GOT3 (cell line): ENCODE data around the gene ERAP2.
"Not testable (repeated sequence)": the region's sequence is repeated elsewhere in the genome, so short reads cannot be mapped to it uniquely, and the experiment has no call there.

Experiments used
- DNase-seq: peaks from one replicate; lab custom pipeline; 2025; ENCODE audit warnings: mixed read lengths; lab: John Stamatoyannopoulos, UW

The ERAP2 gene

DNA sequence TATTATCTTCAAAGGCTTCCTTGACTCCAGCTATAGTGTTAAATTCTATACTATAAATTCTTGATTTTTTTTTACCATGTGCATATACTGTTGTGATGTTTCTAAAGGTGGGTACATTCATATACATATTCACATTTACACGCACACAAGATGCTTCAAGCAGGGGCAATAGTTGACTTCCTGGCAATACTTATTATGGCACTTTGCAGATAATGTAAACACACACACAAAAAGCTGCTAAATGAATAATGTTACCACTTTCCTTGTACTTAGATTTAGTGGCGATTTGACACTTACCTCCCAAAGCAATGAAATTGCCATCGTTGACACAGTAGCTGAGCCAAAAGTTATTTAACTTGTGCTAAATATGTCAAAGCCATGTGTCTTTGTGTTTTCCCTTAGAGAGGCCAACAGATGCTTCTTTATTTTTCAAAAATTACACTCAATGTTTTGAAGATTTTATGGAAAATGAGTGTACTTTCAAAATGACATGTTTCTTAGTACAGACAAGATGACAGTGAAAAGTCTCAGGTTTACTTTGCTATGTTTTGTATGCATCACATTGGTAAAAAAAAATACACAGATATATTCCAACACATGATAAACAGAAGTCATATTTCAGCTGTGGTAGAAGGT lies 12.2 kb upstream of the ERAP2 start:
- no peak for DNase-seq

DNA sequence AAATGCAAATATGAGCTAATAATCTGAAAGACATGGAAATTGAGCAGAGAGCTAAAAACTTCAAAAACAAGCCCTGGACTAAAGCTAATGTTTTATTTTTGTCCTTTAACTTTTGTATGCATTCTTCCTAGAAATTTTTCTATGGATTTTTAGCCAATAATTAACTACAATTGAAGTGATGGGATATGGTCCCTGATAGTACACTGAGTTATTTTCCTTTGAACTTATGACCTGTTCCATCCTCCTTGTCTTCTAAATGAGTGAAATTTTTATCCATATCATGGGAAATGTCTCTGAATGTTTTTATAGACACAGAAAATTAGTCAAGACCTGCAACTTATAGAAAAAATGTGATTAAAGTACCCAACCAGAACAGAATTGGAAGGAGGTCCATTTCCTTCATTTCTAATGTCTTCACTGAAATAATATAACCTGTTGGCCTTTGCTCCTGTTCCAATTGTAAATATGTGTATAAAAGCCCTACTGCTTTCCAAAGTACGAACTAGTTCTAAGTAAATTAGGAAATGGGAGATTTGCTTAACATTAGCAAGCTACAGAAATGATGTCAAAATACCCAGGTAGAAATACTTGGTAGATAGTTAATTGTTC lies 11.3 kb upstream of the ERAP2 start:
- DNase-seq, result no peak

DNA sequence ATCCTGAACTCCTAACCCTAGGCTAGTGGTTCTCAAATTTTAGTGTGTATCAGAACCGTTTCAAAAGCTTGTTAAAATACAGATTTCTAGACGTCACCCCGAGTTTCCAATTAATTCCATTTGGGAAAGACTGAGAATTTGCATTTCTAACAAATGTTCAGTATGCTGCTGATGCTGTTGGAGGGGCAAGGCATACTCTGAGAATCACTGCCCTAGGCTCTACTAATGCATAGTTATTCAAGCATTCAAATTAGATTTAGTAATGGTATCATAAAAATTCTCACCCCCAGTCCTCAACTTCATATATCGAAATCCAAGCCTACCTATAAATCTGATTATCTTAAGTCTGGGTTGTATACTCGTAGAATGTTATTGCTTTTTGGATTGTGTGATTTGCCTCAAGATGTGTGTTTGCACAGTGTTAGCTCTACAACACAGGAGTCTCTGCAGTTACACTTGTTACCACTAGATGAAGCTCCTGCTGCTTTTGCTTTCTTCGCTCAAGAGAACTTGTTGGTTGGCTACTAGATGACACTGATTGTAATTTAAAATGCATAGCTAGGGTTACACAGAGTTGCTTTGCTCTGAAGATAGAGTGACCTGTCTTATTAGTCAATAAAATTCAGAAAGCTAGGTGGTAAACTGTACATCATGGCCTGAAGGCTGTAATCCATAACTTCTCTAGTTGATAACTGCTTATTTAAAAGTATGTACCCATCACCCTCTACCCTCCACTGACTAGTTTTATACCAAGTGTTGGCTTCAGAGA lies 7.5 kb upstream of the ERAP2 start:
- no peak for DNase-seq

GRCh38 chr5:96869372-96869641 lies 7.0 kb upstream of the ERAP2 start:
- DNase-seq, result no peak

GRCh38 chr5:96870094-96871026 lies 5.9 kb upstream of the ERAP2 start:
- DNase-seq, result no peak

- DNase-seq, result no peak
Measured at GRCh38 chr5:96871027-96871399, 5.3 kb upstream of the ERAP2 start.

DNA sequence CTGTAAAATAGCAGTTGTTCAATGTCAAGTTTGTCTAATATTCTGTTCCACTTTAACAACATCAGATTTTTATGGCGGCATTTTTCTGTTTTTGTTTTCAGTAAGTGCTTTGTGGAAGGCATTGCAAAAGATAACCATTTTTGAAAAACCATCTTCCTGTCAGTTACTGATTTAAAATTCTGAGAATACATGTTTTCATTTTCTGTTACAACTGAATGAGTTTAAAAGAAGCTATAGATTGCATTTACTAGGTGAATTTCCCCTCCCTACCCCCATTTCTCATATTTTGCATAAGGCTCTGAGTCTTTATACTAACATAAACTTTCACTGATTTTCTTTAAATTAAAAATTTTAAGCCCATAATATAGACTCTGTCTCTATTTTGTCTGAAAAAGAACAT lies 4.6 kb upstream of the ERAP2 start:
- no peak for DNase-seq

GRCh38 chr5:96873449-96873848 lies 2.9 kb upstream of the ERAP2 start:
- no peak for DNase-seq

DNA sequence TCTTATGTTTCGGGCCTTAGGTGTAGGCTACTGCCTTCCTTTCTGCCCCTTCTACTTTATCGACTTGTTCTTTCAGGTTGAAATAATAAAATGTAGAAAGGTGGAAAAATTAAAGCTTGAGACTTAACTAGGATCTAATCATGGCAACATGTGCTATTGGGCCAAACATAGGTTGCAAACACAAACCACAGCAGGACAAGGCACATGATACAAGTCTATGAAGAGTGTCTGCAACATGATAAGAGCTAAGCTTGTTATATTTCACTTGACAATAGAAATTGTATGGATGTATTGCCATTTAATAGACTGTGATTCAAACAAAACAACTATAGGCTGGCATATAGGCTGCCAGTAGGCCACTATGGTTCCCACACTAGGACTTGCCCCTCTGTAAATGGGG lies 1.7 kb upstream of the ERAP2 start:
- DNase-seq, result no peak

DNA sequence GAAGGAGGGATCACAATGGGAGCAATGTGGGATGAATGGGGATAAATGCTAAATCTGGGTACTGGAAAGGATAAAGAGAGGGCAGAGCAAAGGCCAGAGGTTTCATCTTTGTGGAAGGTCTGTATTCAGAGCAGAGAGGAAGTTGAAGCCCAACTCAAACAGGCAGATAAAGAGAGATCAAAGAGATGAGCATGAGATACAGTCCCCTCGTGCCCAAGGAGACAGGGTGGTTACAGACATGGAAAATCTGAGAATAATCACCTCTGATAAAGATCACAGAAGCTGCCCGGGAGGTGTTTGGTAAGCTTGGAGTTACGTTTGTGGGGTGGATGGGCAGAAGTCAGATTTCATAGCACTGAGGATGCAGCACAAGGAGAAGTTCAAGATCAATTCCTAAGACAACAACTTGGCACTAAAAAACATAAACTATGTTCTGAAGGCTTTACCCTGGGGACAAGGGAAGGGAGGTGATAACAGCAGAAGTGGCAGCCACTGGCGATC lies 459 bp upstream of the ERAP2 start:
- no peak for DNase-seq

DNA sequence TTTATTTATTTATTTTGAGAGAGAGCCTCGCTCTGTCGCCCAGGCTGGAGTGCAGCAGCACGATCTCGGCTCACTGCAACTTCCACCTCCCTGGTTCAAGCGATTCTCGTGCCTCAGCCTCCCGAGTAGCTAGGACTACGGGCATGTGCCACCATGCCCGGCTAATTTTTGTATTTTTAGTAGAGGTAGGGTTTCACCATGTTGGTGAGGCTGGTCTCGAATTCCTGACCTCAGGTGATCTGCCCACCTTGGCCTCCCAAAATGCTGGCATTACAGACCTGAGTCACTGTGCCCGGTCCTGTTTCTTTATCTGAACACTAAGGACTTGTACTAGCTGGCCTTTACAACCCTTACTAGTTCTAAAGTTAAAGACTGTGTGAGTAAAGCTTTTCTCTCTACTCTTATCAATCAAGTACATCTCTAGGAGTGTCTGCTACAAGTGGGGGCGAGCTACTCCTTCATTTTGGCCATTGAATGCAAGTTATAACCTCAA lies 723 bp downstream of the ERAP2 start:
- DNase-seq, result not testable (repeated sequence)

DNA sequence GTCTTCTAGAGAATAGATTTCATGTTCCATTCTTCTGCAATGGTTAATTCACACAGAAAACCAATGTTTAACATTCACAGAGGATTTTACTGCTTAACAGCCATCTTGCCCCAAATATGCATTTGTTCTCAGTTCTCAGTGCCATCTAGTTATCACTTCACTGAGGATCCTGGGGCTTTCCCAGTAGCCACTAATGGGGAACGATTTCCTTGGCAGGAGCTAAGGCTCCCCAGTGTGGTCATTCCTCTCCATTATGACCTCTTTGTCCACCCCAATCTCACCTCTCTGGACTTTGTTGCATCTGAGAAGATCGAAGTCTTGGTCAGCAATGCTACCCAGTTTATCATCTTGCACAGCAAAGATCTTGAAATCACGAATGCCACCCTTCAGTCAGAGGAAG lies 3.4 kb downstream of the ERAP2 start:
- DNase-seq, result no peak

- no peak for DNase-seq
Measured at GRCh38 chr5:96880444-96881164, 4.3 kb downstream of the ERAP2 start.

DNA sequence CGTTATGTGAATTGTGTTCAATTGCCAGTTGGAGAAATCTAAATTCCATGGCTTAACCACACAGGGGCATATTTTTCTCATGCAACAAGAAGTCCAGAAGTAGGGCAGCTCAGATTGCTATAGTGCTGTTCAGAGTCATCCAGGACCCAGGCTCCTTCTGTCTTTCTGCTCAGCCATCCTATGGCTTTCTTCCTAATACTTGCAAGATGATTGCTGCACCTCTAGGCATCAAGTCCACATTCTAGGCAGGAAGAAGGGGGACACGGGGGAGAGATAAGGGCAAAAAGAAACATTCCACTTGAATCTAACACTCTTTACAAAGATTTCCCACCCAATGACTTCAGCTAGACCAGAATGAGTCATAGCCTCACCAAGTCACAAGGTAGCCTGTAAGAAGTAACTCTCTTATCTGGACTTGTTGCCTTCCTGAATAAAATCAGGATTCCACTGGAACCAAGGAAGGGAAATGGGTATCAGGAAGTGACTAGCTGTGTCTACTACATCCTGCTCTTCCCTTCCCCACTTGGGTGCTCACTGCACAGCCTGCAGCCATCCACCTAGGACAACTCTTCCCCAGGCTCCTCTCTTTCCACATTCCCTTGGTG lies 5.3 kb downstream of the ERAP2 start:
- no peak for DNase-seq

DNA sequence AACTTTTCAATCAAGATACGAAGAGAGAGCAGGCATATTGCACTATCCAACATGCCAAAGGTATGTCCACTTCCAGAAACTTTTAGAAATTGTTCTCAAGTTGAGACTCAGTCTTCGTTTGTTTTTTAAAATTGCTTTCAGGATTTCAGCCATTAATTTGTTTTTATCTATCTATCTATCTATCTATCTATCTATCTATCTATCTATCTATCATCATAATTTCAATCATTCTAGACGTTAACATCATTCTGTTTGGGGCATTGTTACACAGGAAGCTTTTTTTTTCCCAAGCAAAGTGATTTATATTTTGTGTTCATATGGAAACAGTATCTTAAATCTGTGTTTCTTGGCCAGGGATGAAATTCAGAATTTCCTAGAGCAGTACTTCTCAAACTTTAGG lies 7.6 kb downstream of the ERAP2 start:
- DNase-seq, result no peak

DNA sequence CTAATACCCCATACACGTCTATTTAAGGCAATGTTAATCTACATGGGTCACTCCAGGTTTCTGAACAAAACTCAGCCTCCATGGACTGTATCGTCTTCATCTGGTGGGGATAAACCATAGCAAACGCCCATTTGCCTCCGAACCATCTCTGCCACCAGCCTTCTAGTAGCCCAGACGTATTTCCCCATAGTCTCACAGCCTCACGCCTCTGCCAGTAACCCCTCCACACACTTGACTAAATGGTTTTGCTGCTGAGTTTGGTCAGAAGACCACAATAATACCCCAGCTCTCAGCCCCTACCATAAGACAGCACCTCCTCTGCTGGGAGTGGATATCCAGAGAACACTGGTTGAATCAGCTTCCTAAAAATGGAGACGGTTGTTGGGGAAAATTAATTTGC lies 8.7 kb downstream of the ERAP2 start:
- DNase-seq, result no peak

DNA sequence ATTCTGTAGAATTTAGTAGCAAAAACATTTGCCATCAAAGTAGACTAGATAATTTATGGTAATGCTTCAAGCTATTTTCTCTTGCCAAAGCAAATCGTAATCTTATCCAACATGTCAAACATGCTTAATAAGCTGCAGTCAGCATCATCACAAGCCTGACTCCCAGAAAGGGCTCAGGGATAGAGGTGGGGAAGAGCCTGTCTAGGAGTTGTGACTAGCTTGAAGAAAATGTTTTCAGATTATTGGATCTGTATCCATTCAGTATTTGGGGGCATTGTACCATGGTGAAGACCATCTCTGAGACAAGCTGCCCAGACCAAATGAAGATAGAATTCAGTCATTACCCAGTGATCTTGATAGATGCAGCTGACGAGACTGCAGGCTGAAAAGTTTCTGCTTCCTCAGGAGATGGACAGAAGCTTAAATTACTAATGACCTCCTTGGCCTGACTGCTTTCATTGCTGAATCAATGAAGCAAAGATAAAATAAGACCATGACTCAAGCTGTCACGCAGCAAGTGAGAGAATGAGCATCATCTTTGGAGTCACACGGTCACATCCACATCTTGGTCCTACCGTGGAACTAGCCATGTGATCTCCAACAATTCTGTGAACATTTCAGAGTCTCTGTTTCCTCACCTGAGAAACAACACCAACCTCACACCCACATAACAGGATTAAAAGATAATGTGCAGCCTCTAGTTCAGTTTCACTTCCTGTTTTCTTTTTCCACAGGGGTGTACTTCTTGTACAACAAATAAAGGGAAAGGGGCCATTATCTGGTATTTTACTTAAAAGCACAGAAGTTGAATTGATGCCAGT lies 9.4 kb downstream of the ERAP2 start:
- no peak for DNase-seq

- no peak for DNase-seq
Measured at GRCh38 chr5:96893342-96893741, 17.0 kb downstream of the ERAP2 start.

GRCh38 chr5:96896276-96896675 lies 20.0 kb downstream of the ERAP2 start:
- no peak for DNase-seq

DNA sequence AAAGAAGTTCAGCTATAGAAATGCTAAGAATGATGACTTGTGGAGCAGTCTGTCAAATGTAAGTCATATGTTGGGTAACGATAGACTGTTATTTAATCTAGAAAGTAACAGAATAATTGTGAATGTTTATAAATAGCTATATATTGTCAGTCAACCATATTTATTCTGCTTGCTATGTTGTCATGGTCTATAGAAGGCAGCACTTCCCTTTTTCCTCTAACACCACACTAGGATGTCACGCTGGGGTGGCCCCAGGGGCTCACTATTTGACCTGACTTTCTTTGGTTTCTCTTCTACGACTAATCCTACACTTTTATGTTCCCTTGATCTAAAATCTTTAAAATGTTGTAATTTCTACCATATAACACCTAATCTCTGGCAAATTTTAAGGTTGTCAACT lies 20.5 kb downstream of the ERAP2 start:
- DNase-seq, result no peak
